Activated B cell treated with CpG ODN at 0.5 μM for 24 hours (primary cell): ENCODE measurements around the gene MED13. TPM values are rescaled to one million over a fixed set of nuclear protein-coding genes. Genes with fewer than 3 reads are reported as not detected.

Experiments used
- ATAC-seq: fragments of 200-7000 bp; cut with Tn5 transposase; one replicate; pipeline ENCODE4 v1.10.0; 2021; ENCODE audit warnings: low read depth, mild to moderate bottlenecking, moderate library complexity
- CTCF ChIA-PET: fragments of 350-600 bp; sonication (Branson Sonifier 250); formaldehyde crosslinking; loops from one replicate; lab custom pipeline; 2021; ENCODE audit warnings: antibody characterized with exemption; lab: Charles Lee
- POLR2A ChIA-PET: fragments of 350-600 bp; sonication (Branson Sonifier 250); formaldehyde crosslinking; loops from one replicate; lab custom pipeline; 2021; ENCODE audit warnings: antibody characterized with exemption; lab: Charles Lee
- DNase-seq: peaks from one replicate; pipeline ENCODE4 v3.0.0; 2022
- H3K27ac Mint-ChIP-seq: one replicate; pipeline ENCODE4 v1.8.0; 2020; ENCODE audit warnings: mixed read lengths
- H3K27me3 Mint-ChIP-seq: one replicate; pipeline ENCODE4 v1.8.0; 2021; ENCODE audit warnings: mixed read lengths
- H3K36me3 Mint-ChIP-seq: one replicate; pipeline ENCODE4 v1.8.0; 2021; ENCODE audit warnings: low read depth, mixed read lengths
- H3K4me1 Mint-ChIP-seq: one replicate; pipeline ENCODE4 v1.8.0; 2021; ENCODE audit warnings: mixed read lengths
- H3K4me3 Mint-ChIP-seq: one replicate; pipeline ENCODE4 v1.8.0; 2020; ENCODE audit warnings: mild to moderate bottlenecking, mixed read lengths
- H3K9me3 Mint-ChIP-seq: one replicate; pipeline ENCODE4 v1.8.0; 2020; ENCODE audit warnings: mixed read lengths
- CTCF ChIP-seq: fragments of 200-600 bp; IDR thresholded peaks from one replicate; pipeline ENCODE4 v1.8.0; 2022; ENCODE audit warnings: antibody characterized with exemption, mild to moderate bottlenecking
- intact Hi-C: fragments of 100-400 bp; cut with micrococcal nuclease; formaldehyde crosslinking; loops from one replicate; pipeline ENCODE4 v1.15.1; 2024
- total RNA-seq: library from RNA; stranded (reverse); gene quantifications from 2 replicates; pipeline ENCODE4 v1.2.3, GENCODE V29; 2022

The MED13 gene
- total RNA-seq, 1 donor from 2014 or later = 101 TPM

GRCh38 chr17:62024866-62025265 is 40.2 kb downstream of the MED13 start:
- DNase-seq (no peak), ATAC-seq (no peak)
- H3K27me3 Mint-ChIP-seq = no peaks in the 10 kb centered on the region
- H3K4me3 Mint-ChIP-seq = no peak overlapping the region
- intact Hi-C loops = loop anchor here (5.0 kb wide), 1 partner anchor 63 kb away; no protein-coding TSS in a partner anchor
- no peak overlapping the region for H3K27ac Mint-ChIP-seq
- ChIA-PET POLR2A (no interaction called here), CTCF (no interaction called here)
- TF ChIP-seq CTCF = no peak
- no peaks in the 10 kb centered on the region for H3K9me3 Mint-ChIP-seq
- peaks cover 80% of the 10 kb centered on the region for H3K36me3 Mint-ChIP-seq
- peaks cover 12% of the 10 kb centered on the region for H3K4me1 Mint-ChIP-seq

- Mint-ChIP-seq H3K4me1 (no peaks in the 10 kb centered on the region), H3K36me3 (peaks cover 59% of the 10 kb centered on the region), H3K27ac (no peak overlapping the region), H3K27me3 (no peaks in the 10 kb centered on the region), H3K4me3 (no peak overlapping the region), H3K9me3 (no peaks in the 10 kb centered on the region)
- ATAC-seq (no peak), DNase-seq (no peak)
- TF ChIP-seq CTCF = no peak
- ChIA-PET CTCF (no interaction called here), POLR2A (no interaction called here)
- intact Hi-C loops = no loop called here
These were observed 47.2 kb downstream of the MED13 start for GRCh38 chr17:62017912-62018311.

GRCh38 chr17:62017496-62017895 is 47.6 kb downstream of the MED13 start:
- Mint-ChIP-seq H3K36me3 (peaks cover 59% of the 10 kb centered on the region), H3K4me3 (no peak overlapping the region), H3K27ac (no peak overlapping the region), H3K9me3 (no peaks in the 10 kb centered on the region), H3K4me1 (no peaks in the 10 kb centered on the region), H3K27me3 (no peaks in the 10 kb centered on the region)
- ATAC-seq (no peak), DNase-seq (no peak)
- ChIA-PET POLR2A (no interaction called here), CTCF (no interaction called here)
- intact Hi-C loops = no loop called here
- TF ChIP-seq CTCF = no peak

- Mint-ChIP-seq H3K27ac (no peak overlapping the region), H3K27me3 (no peaks in the 10 kb centered on the region), H3K9me3 (no peaks in the 10 kb centered on the region), H3K36me3 (peaks cover 66% of the 10 kb centered on the region), H3K4me3 (no peak overlapping the region), H3K4me1 (no peaks in the 10 kb centered on the region)
- ChIA-PET POLR2A (no interaction called here), CTCF (no interaction called here)
- intact Hi-C loops = no loop called here
- ATAC-seq (no peak), DNase-seq (no peak)
- no peak for TF ChIP-seq CTCF
These were observed 50.6 kb downstream of the MED13 start for GRCh38 chr17:62014526-62014925.

GRCh38 chr17:62009220-62009619 is 55.9 kb downstream of the MED13 start:
- Mint-ChIP-seq H3K27me3 (no peaks in the 10 kb centered on the region), H3K9me3 (no peaks in the 10 kb centered on the region), H3K27ac (peak overlapping the region; percentile 41), H3K4me3 (no peak overlapping the region), H3K36me3 (peaks cover 70% of the 10 kb centered on the region), H3K4me1 (peaks cover 12% of the 10 kb centered on the region)
- TF ChIP-seq CTCF = no peak
- POLR2A ChIA-PET = no interaction called here
- CTCF ChIA-PET = interaction anchor here (1.5 kb wide), 1 partner anchor 100 kb away, joined by 7 read pairs; no protein-coding TSS in a partner anchor
- ATAC-seq (no peak), DNase-seq (no peak)
- intact Hi-C loops = no loop called here
